Measurements from ENCODE around the gene SNX3. TPM values are rescaled to one million over a fixed set of nuclear protein-coding genes. Genes with fewer than 3 reads are reported as not detected.

Gene SNX3
- total and polyA plus RNA-seq, 12 donors = 108 to 269 (median 235) TPM

GRCh38 chr6:108168501-108169463 is 92.1 kb downstream of the SNX3 start:
- WGBS, 2 donors = 2 to 4% methylated on average over 63 of the region's 63 CpGs
- intact Hi-C loops (cut with DNase I) = loop anchor here in 1 of 10 donors (5.0 kb wide), 1 partner anchor 46 kb away; no protein-coding TSS in a partner anchor
- peaks cover 56 to 100% (median 100%) of the 10 kb centered on the region in 7 donors for H3K27me3 ChIP-seq
- H3K36me3 ChIP-seq = no peaks in the 10 kb centered on the region
- TF ChIP-seq CTCF (IDR thresholded peaks at IDR 0.05) = peak in 7 of 9 donors; percentile 12 to 54 (median 45)
- peaks cover 13 to 67% (median 54%) of the 10 kb centered on the region in 9 donors for H3K4me1 ChIP-seq
- H3K27ac ChIP-seq = no peak overlapping the region
- peak; percentile 48 to 79 (median 68) for ATAC-seq
- no peaks in the 10 kb centered on the region for H3K9me3 ChIP-seq
- peak overlapping the region in 9 of 10 donors; percentile 14 to 35 (median 33) for H3K4me3 ChIP-seq
- DNase-seq = peak in 1 of 2 donors; percentile 18

- WGBS, 2 donors = 20 to 24% methylated on average over 23 of the region's 23 CpGs
These were observed 92.8 kb downstream of the SNX3 start for GRCh38 chr6:108168090-108168463.

GRCh38 chr6:108167449-108168089 is 93.3 kb downstream of the SNX3 start:
- H3K27me3 ChIP-seq = peaks cover 66 to 100% (median 100%) of the 10 kb centered on the region in 7 donors
- intact Hi-C loops (cut with DNase I) = loop anchor here in 1 of 10 donors (5.0 kb wide), 1 partner anchor 45 kb away; no protein-coding TSS in a partner anchor
- H3K4me3 ChIP-seq = peak overlapping the region in 5 of 10 donors; percentile 14 to 35 (median 34)
- DNase-seq (no peak), ATAC-seq (no peak)
- no peaks in the 10 kb centered on the region for H3K36me3 ChIP-seq
- TF ChIP-seq CTCF (IDR thresholded peaks at IDR 0.05) = no peak
- 28% methylated on average over 35 of the region's 35 CpGs for WGBS, 2 donors
- H3K27ac ChIP-seq = no peak overlapping the region
- H3K4me1 ChIP-seq = peaks cover 13 to 70% (median 54%) of the 10 kb centered on the region in 9 donors
- no peaks in the 10 kb centered on the region for H3K9me3 ChIP-seq

More at GRCh38 chr6:108168090-108168463, 92.8 kb downstream of the SNX3 start:
- DNase-seq = no peak
- intact Hi-C loops (cut with DNase I) = loop anchor here in 1 of 10 donors (5.0 kb wide), 1 partner anchor 46 kb away; no protein-coding TSS in a partner anchor
- no peak for TF ChIP-seq CTCF (IDR thresholded peaks at IDR 0.05)
- Histone ChIP-seq H3K4me3 (peak overlapping the region in 9 of 10 donors; percentile 14 to 35 (median 33)), H3K27ac (no peak overlapping the region), H3K36me3 (no peaks in the 10 kb centered on the region), H3K27me3 (peaks cover 63 to 100% (median 100%) of the 10 kb centered on the region in 7 donors), H3K4me1 (peaks cover 13 to 70% (median 54%) of the 10 kb centered on the region in 9 donors), H3K9me3 (no peaks in the 10 kb centered on the region)
- peak in 2 of 8 donors; percentile 6 to 11 for ATAC-seq

All from heart right ventricle (tissue), 16 donors.